Prostate gland (tissue), 2 donors: ENCODE results near the gene ZNRF3. TPM values are rescaled to one million over a fixed set of nuclear protein-coding genes. Genes with fewer than 3 reads are reported as not detected.
A peak's percentile ranks its signal among the peaks of the same experiment; 100 is the strongest.

Experiments
- DNase-seq: peaks from one replicate; pipeline ENCODE4 v3.0.0-alpha.2; 2019; ENCODE audit warnings: low spot score
- H3K27ac ChIP-seq, 2 donors: fragments of 200-600 bp; sonication (generic); 2 replicates each; pipeline ENCODE4 v1.5.1; 2017 to 2019
- H3K27me3 ChIP-seq: fragments of 200-600 bp; sonication (generic); replicated peaks from 2 replicates; pipeline ENCODE4 v1.5.1; 2019; ENCODE audit not compliant: insufficient read depth
- H3K36me3 ChIP-seq, 2 donors: fragments of 200-600 bp; sonication (generic); 1 replicate in 1 of 2; 2 replicates in 1 of 2; pipeline versions ENCODE4 v1.5.1 to v1.8.1; 2017 to 2019
- H3K4me1 ChIP-seq: fragments of 200-600 bp; sonication (generic); replicated peaks from 2 replicates; pipeline ENCODE4 v1.5.1; 2019
- H3K4me3 ChIP-seq, 2 donors: fragments of 200-600 bp; sonication (generic); 2 replicates each; pipeline ENCODE4 v1.5.1; 2017 to 2019
- H3K9me3 ChIP-seq: fragments of 200-600 bp; sonication (generic); 2 replicates; pipeline ENCODE4 v1.5.1; 2017
- POLR2A ChIP-seq: fragments of 450-650 bp; IDR thresholded peaks from one replicate; pipeline ENCODE4 v1.6.1; 2016; ENCODE audit warnings: antibody characterized with exemption, mild to moderate bottlenecking
- POLR2AphosphoS5 ChIP-seq: sonication (generic); formaldehyde crosslinking; IDR thresholded peaks from one replicate; pipeline ENCODE4 v1.6.1; 2017; ENCODE audit warnings: antibody characterized with exemption
- WGBS: methylation state at CpG from one replicate; pipeline ENCODE4 v1.1.5; 2018; 5-methylcytosine and 5-hydroxymethylcytosine counted together
- intact Hi-C: fragments of 100-400 bp; cut with DNase I; formaldehyde crosslinking; loops from one replicate; pipeline ENCODE4 v1.14.2; 2022
- total RNA-seq, 2 donors: library from RNA; depleted of rRNA; stranded (reverse); fragments of >200 nt; gene quantifications; one replicate each; pipeline ENCODE4 v1.1.0, GENCODE V29; 2016
- TF ChIP-seq, protein P1 (sequence below), 4 experiments: fragments of 200-600 bp in 2 of 4; fragments of 450-650 bp in 2 of 4; sonication (generic) in 2 of 4; IDR thresholded peaks; 1 replicate in 3 of 4; 2 replicates in 1 of 4; pipeline ENCODE4 v1.5.1; 2016 to 2019; ENCODE audit warnings: antibody characterized with exemption in 4 of 4, mild to moderate bottlenecking in 2 of 4, moderate library complexity in 2 of 4

The ZNRF3 gene
- total RNA-seq, 2 donors from 2014 or later = 38.5 to 46.1 TPM

DNA sequence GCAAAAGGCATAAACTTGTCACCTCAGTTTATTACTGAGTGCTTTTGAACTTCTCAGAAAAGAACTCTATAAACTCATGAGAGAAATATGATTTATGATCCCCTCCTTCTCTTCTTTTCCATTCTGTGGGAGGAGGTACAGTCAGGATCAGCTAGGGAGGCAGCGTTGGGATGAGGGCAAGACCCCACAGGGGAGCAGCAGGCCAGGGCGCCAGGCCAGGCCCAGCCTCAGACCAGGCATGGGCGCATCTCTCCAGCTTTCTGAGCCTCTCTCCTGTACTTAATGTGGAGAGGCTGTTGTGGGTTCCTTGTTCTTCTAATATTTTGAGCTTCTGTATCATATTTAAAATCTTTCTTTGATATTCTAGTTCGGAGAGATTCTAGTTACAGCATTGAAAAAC lies 106.5 kb downstream of the ZNRF3 start:
- Histone ChIP-seq H3K27ac (peak overlapping the region; percentile 20 to 39), H3K9me3 (no peaks in the 10 kb centered on the region), H3K36me3 (no peaks in the 10 kb centered on the region), H3K4me1 (peaks cover 13% of the 10 kb centered on the region), H3K27me3 (no peaks in the 10 kb centered on the region), H3K4me3 (no peak overlapping the region)
- intact Hi-C loops = loop anchor here (5.0 kb wide), 1 partner anchor 42 kb away; no protein-coding TSS in a partner anchor
- DNase-seq = no peak
- WGBS = 32% methylated on average over 4 of the region's 4 CpGs
- TF ChIP-seq POLR2AphosphoS5 (peak; percentile 27), POLR2A (no peak)

GRCh38 chr22:28992565-28993356 lies 109.4 kb downstream of the ZNRF3 start:
- H3K4me3 ChIP-seq = no peak overlapping the region
- whole genome bisulfite sequencing = 31% methylated on average over 4 of the region's 4 CpGs
- H3K36me3 ChIP-seq = no peaks in the 10 kb centered on the region
- H3K9me3 ChIP-seq = no peaks in the 10 kb centered on the region
- no peak for TF ChIP-seq POLR2A
- TF ChIP-seq, protein P1, sequence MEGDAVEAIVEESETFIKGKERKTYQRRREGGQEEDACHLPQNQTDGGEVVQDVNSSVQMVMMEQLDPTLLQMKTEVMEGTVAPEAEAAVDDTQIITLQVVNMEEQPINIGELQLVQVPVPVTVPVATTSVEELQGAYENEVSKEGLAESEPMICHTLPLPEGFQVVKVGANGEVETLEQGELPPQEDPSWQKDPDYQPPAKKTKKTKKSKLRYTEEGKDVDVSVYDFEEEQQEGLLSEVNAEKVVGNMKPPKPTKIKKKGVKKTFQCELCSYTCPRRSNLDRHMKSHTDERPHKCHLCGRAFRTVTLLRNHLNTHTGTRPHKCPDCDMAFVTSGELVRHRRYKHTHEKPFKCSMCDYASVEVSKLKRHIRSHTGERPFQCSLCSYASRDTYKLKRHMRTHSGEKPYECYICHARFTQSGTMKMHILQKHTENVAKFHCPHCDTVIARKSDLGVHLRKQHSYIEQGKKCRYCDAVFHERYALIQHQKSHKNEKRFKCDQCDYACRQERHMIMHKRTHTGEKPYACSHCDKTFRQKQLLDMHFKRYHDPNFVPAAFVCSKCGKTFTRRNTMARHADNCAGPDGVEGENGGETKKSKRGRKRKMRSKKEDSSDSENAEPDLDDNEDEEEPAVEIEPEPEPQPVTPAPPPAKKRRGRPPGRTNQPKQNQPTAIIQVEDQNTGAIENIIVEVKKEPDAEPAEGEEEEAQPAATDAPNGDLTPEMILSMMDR (IDR thresholded peaks at IDR 0.05) = no peak
- no peak for TF ChIP-seq POLR2AphosphoS5
- no peak overlapping the region for H3K27ac ChIP-seq
- no peak for DNase-seq
- H3K27me3 ChIP-seq = no peaks in the 10 kb centered on the region
- intact Hi-C loops = no loop called here
- H3K4me1 ChIP-seq = peaks cover 6% of the 10 kb centered on the region

GRCh38 chr22:28994522-28994921 lies 111.2 kb downstream of the ZNRF3 start:
- H3K4me3 ChIP-seq = no peak overlapping the region
- peaks cover 3% of the 10 kb centered on the region for H3K4me1 ChIP-seq
- intact Hi-C loops = no loop called here

DNA sequence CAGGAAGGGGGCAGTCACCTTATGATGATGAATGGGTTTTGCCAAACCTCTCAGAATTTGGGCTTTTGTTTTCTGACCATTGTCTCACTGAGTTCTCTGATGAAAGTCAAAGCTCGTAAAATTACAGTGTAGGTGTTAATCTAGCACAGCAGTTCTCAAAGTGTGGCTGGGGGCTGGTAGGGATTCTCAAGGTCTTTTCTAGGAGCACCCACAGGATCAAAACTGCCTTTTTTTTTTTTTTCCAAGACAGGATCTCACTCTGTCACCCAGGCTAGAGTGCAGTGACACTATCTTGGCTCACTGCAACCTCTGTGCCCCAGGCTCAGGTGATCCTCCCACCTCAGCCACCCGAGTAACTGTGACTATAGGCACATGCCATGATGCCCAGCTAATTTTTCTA lies 112.2 kb downstream of the ZNRF3 start:
- H3K4me3 ChIP-seq = no peak overlapping the region
- H3K9me3 ChIP-seq = no peaks in the 10 kb centered on the region
- H3K27me3 ChIP-seq = no peaks in the 10 kb centered on the region
- no peak for TF ChIP-seq POLR2AphosphoS5
- TF ChIP-seq POLR2A = no peak
- TF ChIP-seq, protein P1 (IDR thresholded peaks at IDR 0.05) = no peak
- WGBS = 71% methylated on average over 2 of the region's 2 CpGs
- intact Hi-C loops = no loop called here
- H3K4me1 ChIP-seq = peaks cover 3% of the 10 kb centered on the region
- H3K27ac ChIP-seq = no peak overlapping the region
- DNase-seq = no peak
- H3K36me3 ChIP-seq = no peaks in the 10 kb centered on the region

More at GRCh38 chr22:28994522-28994921, 111.2 kb downstream of the ZNRF3 start:
- DNase-seq = no peak
- no peak overlapping the region for H3K27ac ChIP-seq
- TF ChIP-seq, protein P1 (IDR thresholded peaks at IDR 0.05) = no peak
- TF ChIP-seq POLR2AphosphoS5 (no peak), POLR2A (no peak)
- WGBS = over 99% methylated on average over 4 of the region's 4 CpGs
- no peaks in the 10 kb centered on the region for H3K9me3 ChIP-seq
- no peaks in the 10 kb centered on the region for H3K27me3 ChIP-seq
- H3K36me3 ChIP-seq = no peaks in the 10 kb centered on the region

- 84% methylated on average over 3 of the region's 3 CpGs for WGBS
- DNase-seq = no peak
- Histone ChIP-seq H3K4me3 (no peak overlapping the region), H3K9me3 (no peaks in the 10 kb centered on the region), H3K27me3 (no peaks in the 10 kb centered on the region), H3K4me1 (peaks cover 3% of the 10 kb centered on the region), H3K27ac (no peak overlapping the region), H3K36me3 (no peaks in the 10 kb centered on the region)
- intact Hi-C loops = no loop called here
- no peak for TF ChIP-seq POLR2AphosphoS5
- TF ChIP-seq, protein P1 (IDR thresholded peaks at IDR 0.05) = no peak
- no peak for TF ChIP-seq POLR2A
Measured at GRCh38 chr22:28997342-28997741, 114.0 kb downstream of the ZNRF3 start.
